SH-SY5Y (cell line): ENCODE data around the gene RNF222.

Experiments used
- GATA2 ChIP-seq: IDR thresholded peaks from 2 replicates; pipeline ENCODE4 v1.6.1; 2011; ENCODE audit warnings: mild to moderate bottlenecking, low read depth, low read length
- GATA3 ChIP-seq: IDR thresholded peaks from 2 replicates; pipeline ENCODE4 v1.6.1; 2011; ENCODE audit warnings: low read depth, mild to moderate bottlenecking, low read length, moderate library complexity

- TF ChIP-seq GATA3, result no peak
- TF ChIP-seq GATA2, result no peak
Observed at GRCh38 chr17:8359769-8360168, 37.9 kb downstream of the RNF222 start.
